ENCODE results near the gene GALM.
"Not testable (repeated sequence)": the region's sequence is repeated elsewhere in the genome, so short reads cannot be mapped to it uniquely, and the experiment has no call there.

GALM gene

DNA sequence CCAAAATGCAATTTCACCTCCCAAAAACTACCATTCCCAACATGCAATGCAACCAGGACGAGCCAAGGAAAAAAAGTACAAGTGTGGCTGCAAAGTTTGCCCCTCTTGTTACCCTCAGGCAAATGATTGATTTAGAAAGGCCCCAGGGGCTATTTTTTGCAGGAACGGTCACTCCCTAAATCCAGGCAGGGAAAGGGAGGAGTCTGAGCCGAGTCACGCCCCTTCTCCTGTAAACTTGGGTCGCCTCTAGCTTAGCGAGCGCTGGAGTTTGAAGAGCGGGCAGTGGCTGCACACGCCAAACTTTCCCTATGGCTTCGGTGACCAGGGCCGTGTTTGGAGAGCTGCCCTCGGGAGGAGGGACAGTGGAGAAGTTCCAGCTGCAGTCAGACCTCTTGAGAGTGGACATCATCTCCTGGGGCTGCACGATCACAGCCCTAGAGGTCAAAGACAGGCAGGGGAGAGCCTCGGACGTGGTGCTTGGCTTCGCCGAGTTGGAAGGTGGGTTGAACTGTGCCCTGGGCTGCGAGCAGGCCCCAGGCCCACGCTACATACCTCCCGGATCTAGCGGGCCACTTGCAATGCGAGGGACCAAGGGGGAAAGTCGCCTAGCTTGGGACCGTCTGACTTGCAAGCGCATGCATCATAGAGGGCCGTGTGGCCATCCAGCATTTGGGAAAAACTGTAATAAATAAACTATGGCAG is at the start of gene GALM:
Gene GALM, plus strand, starts transcription at position 261 of the 702 bp plus-strand sequence. Its CDS starts 48 bp downstream, at position 309.
- FAIRE-seq: peak; percentile 87
- peak; percentile 95 for DNase-seq (ENCODE audit: insufficient read length, low spot score)

DNA sequence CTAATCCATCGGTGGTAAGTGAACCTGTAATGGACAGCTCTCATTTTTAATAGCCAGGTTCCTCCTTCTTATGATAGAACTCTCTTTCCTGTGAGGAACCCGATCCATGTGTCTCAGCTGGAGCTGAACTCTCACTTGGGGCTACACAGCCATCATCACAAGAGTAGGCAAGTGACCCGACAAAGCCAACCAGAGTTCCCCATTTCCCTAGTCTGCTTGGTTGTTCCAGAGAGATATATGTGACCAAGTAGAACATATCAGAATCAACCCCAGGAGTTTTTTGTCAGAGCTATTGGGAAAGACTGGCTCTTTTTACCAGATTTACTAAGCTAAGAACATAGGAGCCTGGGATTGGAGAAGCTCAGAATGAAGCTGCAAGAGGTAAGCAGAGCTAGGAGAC is 48.6 kb upstream of the GALM start:
- DNase-seq (ENCODE audit: insufficient read length, low spot score): no peak
- no peak for FAIRE-seq

DNA sequence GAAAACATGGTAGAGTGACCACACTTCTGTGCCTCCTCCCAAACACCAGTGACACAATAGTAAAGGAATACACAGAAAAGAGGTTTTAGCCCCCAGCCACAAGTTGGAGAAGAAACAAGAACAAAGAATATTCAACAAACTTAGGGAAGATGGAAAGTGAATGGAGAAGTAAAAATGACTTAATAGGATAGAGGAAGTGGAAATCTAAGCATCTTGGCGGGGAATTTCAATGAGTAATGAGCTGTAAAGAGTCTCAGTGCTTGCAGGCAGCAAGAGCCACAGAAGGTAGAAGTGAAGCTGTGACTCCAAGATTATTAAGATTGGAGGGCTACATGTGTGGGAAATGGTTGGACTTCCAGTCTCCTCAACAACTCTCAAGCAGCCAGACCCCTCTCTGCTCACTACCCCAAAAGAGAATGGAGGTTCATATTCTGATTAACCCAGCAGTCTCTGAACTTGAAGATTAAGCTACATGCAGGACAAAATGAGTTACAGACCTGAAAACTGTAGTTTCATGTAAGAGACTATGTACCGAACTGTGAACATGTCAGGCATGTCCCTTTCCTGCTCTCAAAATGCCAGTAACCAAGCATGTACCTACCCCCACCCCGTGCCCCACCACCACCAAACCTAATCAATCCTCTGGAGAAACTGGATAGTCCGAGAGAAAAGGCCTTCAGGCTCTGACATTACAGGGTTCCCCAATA is 46.3 kb upstream of the GALM start:
- no peak for FAIRE-seq
- no peak for DNase-seq (ENCODE audit: insufficient read length, low spot score)

DNA sequence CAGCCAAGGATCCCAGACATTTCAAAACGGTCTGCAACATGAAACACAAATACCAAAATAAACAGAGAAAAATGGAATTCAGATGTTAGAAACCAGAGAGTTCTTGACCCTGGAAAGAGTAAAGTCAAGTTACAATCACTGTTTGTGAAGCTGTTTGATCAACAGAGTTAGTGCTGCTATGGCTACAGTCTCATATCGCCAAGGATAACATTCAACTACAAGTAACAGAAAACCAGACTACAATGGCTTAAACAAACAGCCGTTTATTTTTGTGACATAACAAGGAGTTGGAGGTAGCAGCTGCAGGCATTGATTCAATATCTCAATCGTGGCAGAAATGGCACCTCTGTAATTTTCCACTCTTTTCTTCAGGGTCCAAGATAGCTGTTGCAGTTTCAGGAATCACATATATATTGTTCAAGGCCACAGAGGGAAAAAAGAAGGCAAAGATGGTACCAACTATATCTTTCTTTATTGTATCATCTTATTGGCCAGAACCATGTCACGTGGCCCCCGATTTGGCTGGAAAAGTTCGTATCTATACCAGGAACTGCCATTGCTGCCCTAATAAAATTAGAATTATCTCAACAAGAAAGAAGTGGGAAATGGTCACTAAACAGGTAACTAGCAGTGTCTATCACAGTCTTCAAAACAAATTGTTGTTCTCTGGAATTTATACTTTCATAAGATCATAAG is 45.5 kb upstream of the GALM start:
- DNase-seq (ENCODE audit: insufficient read length, low spot score) (no peak), FAIRE-seq (no peak)

DNA sequence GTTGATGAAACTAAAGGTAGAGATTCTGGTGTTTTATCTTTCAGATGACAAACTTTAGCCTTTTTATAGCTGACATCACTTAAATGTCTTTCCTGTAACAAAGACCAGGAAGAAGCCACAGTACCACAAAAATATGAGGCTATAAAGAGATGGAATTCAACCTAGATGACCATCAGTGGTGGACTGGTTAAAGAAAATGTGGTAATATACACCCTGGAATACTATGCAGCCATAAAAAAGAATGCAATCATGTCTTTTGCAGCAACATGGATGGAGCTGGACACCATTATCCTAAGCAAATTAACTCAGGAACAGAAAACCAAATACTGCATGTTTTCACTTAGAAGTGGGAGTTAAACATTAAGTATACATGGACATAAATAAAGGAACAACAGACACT is 44.9 kb upstream of the GALM start:
- FAIRE-seq: no peak

DNA sequence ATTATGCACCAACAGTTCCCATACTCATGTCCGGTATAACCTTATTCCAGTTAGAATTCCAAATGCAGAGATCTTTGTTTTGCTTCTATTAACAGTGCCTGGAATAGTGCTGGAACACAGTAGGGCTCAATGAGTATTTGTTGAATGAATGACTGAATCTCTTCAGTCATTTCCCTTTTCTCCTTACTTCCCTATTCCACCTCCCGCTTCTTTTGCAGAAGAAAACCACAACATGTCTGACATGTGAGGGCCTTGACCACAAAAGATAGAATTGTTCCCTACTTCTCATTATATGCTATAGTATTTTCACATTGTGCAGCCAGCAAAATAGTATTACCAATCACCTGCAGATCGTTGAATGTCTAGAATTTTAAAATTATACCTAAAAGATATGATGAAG is 43.7 kb upstream of the GALM start:
- DNase-seq (ENCODE audit: insufficient read length, low spot score) (no peak), FAIRE-seq (no peak)

More for the DNA sequence above, 44.9 kb upstream of the GALM start:
- no peak for DNase-seq (ENCODE audit: insufficient read length, low spot score)

DNA sequence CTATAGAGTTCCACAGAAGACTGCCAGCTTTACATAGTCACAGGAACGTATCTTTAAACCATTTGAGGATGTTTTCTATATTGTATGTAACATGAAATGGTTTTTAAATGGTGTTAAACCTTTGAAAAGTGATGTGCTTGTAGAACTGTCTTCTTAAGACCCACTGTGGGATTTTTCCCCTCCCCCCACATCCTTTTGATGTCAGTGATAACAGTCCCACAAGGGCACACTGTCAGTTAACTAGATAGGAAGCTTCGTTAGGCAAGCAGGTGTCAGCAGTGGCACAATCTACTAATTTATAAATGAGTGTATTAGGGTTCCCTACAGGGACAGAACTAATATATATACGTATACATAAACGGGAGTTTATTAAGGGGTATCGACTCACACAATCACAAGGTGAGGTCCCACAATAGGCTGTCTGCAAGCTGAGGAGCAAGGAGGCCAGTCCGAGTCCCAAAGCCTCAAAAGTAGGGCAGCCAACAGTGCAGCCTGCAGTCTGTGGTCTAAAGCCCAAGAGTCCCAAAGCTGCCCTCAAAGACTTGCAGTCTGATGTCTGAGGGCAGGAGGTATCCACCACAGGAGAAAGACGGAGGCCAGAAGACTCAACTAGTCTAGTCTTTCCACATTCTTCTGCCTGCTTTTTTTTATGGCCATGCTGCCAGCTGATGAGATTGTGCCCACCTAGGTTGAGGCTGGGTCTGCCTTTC is 39.4 kb upstream of the GALM start:
- no peak for DNase-seq (ENCODE audit: insufficient read length, low spot score)
- FAIRE-seq: no peak

DNA sequence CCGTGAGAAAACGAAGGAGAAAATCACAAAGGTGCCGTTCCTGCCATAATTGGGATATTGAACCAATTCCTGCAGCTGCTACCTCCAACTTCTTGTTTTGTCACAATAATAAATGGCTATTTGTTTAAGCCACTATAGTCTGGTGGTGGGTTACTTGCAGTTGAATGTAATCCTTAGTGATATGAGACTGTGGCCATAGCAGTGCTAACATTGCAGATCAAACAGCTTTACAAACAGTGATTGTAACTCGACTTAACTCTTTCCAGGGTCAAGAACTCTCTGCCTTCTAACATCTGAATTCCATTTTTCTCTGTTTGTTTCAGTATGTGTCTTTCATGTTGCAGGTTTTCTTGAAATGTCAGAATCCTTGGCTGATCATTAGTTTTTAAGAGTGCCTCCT is 38.5 kb upstream of the GALM start:
- DNase-seq (ENCODE audit: insufficient read length, low spot score): no peak
- FAIRE-seq: no peak

DNA sequence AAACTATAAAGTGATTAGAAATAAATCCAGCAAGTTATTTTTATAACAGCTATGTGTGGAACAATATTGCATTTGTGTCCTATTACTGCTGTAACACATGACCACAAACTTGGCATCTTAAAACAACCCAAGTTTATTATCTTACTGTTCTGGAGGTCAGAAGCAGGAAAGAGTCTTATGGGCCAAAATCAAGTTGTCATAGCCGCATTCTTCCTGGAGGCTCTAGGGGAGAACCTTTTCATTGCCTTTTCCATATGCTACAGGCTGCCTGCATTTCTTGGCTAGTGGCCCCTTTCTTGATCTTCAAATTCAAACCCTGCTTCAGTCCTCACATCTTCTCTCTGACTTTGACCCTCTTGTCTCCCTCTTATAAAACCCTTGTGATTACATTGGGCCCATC is 36.2 kb upstream of the GALM start:
- FAIRE-seq (no peak), DNase-seq (ENCODE audit: insufficient read length, low spot score) (no peak)

DNA sequence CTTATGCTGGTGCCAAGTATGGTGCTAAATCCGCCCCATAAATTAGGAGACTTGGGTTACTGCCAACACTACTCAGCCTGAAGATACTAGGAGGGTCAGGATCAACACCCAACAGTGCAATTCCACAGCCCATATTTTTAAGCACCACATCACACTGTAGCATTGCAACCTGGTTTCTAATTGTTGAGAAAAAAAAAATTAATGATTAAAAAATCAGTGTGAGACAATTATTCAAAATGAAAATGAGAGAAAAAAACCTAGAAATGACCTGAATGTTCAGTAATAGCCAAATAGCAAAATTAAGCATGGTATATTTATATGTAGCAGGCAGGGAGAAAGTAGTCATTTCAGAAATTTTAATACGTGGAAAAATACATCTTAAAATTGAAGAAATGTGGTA is 33.9 kb upstream of the GALM start:
- no peak for FAIRE-seq

DNA sequence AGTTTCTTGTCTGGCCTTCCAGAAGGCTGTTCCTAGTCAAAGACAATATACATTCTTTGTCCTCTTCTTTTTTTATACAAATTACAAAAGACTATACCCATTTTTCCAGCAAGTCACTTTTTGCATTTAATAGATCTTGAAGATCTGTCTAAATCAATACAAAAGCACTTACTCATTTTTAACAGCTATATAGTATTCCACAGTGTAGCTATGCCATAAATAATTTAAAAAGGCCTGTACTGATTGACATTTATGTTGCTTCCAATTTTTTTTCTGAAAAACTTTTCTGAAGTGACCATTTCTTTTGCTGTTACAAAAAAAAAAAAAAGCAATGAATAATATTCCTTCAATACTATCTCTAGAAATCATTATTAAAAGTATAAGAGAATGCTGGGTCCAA is 32.9 kb upstream of the GALM start:
- no peak for DNase-seq (ENCODE audit: insufficient read length, low spot score)
- FAIRE-seq: no peak

More for the DNA sequence above, 33.9 kb upstream of the GALM start:
- DNase-seq (ENCODE audit: insufficient read length, low spot score): no peak

DNA sequence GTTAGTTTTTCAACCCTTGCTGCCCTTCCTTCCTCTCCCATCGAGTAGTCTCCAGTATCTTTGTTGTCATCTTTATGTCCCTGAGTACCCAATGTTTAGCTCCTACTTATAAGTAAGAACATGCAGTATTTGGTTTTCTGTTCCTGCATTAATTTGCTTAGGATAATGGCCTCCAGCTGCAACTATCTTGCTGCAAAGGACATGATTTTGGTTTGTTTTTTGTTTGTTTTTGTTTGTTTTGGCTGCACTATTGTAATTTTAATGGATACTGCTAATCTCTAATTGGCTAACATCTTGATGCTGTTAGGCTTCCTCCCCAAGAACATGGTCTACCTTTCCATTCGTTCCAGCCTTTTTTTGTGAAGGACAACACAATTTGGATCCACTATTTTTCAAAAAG is 32.0 kb upstream of the GALM start:
- FAIRE-seq (no peak), DNase-seq (ENCODE audit: insufficient read length, low spot score) (no peak)

DNA sequence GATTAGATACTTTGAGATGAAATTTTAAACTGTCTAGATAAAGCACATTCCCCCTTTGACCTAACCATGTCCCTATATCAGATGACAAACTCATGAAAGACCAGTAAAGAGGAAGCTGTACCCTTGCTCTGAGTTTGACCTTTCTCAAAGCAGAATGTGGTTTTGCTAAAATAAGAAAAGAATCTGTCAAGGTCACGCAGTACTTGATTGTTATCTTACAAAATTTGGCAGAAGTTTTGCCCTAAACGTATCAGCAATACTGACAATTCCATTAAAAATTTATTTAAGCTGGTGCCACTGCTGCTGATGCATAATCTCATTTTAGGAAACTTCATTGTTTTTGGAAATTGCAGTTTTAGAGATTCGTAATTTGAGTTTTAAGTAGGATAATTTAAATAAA is 31.2 kb upstream of the GALM start:
- DNase-seq (ENCODE audit: insufficient read length, low spot score): no peak
- no peak for FAIRE-seq

DNA sequence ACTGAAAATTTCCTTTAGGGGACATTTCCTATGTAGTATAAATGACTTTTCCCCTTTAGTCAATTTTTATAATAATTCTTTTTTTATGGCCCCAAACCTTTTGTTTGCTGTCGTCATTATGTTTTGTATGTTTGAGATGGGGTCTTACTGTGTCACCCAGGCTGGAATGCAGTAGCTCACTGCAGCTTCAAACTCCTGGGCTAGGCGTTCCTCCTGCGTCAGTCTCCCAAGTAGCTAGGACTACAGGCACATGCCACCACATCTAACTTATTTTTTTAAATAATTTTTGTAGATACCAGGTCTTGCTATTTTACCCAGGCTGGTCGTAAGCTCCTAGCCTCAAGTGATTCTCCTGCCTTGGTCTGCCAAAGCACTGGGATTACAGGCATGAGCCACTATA is 30.8 kb upstream of the GALM start:
- DNase-seq (ENCODE audit: insufficient read length, low spot score): no peak
- no peak for FAIRE-seq

DNA sequence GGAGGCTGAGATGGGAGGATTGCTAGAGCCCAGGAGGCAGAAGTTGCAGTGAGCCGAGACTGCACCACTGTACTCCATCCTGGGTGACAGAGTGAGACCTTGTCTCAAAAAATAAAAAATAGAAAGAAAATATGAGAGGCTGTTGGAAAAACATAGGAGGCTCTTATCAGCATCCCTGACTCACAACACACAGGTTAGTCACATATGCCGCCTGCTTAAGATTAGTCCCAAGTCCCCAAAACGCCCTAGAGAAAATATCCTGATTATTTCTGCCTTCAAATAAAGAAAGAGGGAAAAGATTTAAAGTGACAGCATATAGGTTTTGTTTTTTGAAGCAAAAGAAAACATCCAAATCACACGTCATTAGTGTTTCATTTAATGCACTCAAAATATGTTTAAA is 29.8 kb upstream of the GALM start:
- FAIRE-seq (no peak), DNase-seq (ENCODE audit: insufficient read length, low spot score) (no peak)

DNA sequence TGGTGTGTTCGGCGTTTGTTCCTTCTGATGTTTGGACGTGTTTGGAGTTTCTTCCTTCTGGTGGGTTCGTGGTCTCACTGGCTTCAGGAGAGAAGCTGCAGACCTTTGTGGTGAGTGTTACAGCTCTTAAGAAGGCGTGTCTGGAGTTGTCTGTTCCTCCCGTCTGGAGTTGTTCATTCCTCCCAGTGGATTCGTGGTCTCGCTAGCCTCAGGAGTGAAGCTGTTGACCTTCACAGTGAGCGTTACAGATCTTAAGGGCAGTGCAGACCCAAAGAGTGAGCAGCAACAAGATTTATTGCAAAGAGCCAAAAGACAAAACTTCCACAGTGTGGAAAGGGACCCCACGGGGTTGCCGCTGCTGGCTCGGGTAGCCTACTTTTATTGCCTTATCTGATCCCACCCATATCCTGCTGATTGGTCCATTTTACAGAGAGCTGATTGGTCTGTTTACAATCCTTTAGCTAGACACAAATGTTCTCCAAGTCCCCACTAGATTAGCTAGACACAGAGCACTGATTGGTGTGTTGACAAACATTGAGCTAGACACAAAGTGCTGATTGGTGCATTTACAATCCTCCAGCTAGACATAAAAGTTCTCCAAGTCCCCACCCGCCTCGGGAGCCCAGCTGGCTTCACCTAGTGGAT is 23.4 kb upstream of the GALM start:
- DNase-seq (ENCODE audit: insufficient read length, low spot score); FAIRE-seq: not testable (repeated sequence)

DNA sequence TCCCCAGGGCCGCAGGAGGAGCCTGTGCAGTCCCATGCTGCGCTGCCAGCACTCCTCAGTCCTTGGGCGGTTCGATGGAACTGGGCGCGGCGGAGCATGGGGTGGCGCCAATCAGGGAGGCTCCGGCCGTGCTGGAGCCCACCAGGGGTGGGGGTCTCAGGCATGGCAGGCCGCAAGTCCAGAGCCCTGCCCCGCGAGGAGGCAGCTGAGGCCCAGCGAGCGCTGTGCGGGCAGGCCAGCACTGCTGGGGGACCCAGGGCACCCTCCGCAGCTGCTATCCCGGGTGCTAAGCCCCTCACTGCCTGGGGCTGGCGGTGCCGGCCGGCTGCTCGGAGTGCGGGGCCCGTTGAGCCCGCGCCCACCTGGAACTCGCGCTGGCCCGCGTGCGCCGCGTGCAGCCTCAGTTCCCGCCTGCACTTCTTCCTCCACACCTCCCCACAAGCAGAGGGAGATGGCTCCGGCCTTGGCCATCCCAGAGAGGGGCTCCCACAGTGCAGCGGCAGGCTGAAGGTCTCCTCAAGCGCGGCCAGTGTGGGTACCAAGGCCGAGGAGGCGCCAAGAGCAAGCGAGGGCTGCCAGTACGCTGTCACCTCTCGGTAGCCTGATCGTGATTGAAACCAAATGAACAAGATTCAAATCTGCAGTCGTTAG is 22.8 kb upstream of the GALM start:
- DNase-seq (ENCODE audit: insufficient read length, low spot score) (no peak), FAIRE-seq (no peak)

DNA sequence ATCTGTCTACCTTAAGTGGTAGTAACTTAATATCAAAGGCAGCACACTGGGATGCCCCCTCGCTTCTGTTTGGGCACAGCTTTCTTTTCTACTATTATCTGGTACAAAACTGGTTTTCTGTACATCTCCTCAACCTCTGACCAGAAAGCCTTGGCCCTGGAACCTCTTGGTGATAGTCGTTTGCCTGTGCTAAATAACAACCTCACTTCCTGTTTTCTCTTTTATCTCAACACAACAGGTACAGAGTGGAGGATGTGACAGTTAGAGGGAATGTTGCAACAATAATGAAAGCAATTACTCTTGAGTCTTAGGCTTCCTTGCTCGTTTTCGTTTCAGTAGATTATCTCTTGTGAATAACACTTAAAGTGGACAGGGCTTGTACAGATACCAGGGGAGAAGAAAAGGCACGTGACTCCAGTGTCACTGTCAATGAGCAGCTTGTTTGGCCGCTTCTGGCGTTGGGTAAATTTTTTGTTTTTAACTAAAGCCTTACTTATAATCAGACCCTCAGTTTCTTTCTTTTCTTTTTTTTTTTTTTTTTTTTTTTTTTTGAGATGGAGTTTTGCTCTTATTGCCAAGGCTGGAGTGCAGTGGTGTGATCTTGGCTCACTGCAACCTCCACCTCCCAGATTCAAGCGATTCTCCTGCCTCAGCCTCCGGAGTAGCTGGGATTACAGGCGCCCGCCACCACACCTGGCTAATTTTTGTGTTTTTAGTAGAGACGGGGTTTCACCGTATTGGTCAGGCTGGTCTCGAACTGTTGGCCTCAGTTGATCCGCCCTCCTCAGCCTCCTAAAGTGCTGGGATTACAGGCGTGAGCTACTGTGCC is 22.0 kb upstream of the GALM start:
- not testable (repeated sequence) for DNase-seq (ENCODE audit: insufficient read length, low spot score); FAIRE-seq

DNA sequence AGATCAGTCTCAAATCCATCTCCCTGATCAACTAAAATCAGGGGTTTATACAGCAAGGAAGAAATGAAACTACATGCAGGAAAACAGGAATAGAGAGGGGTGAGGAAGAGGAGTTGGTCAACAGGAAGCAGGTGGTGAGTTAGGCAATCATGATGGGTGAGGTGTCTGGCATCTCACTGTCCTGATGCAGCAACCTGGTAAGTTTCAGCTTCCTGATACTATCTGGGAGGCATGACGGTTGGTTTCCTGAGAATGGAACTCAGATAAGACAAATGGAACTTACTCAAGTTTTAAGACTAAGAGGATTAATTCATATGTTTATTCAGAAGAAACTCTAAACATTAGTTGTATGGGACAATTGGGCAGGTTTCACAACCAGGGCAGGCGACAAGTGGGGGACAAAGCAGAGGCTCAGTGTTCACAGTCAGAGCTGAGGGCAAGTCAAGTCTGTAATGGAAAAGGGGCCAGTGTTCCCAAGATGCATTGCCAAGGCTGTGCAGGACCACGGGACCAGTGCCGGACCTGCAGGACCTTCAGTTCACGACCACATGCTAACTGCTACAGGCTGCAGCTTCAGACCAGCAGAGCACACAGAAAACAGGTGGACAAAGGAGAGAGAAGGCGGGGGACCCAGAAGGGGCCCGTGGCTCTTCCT is 17.7 kb upstream of the GALM start:
- DNase-seq (ENCODE audit: insufficient read length, low spot score): no peak
- FAIRE-seq: no peak
